ENCODE measurements around the gene SHISAL2A.

The SHISAL2A gene

GRCh38 chr1:52623812-52624211 lies 9.2 kb upstream of the SHISAL2A start:
- DNase-seq, result no peak

DNA sequence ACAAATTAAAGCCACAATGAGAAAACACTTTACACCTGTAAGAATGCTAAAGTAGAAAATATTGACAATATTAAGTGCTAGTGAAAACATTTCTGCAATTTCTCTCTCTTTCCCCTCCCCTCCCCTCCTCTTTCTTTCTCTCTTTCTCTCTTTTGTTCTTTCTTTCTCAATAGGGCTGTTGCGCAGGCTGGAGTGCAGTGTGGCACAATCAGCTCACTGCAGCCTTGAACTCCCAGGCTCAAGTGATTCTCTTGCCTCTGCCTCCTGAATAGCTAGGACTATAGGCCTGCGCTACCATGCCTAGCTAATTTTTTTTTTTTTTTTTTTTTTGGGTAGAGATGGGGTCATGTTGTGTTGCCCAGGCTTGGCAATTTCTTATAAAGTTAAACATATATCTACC lies 5.9 kb upstream of the SHISAL2A start:
- no peak for DNase-seq

DNA sequence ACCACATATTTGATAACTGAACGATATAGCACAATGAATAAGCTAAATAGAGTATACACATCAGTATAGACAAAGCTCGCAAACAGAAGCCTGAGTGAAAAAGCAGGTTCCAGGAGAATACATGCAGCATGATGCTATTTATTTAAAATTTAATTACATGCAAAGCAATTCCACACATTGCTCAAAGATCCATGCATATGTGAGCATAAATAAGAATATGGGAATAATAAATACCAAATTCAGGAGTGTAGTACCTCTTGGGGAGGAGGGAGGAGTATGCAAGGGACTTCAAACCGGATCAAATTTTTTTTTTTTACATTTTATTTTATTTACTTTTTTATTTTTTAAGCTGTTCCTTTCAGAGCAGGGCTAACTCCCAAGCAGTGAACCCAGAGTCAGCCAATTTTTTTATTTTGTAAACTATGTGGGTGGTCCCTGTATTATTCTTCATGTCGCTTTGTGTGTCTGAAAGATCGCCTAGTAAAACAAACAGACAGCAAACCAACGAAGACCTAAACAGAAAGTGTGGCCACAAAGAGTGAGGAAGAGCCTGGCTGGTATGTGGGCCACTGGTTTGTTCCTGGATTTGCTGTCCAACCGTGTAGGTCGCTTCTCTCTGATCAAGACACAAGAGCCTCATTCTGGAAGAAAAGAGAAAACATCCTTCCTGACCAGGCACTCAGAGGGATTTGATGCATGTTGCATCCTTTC lies 4.2 kb upstream of the SHISAL2A start:
- DNase-seq, result no peak

DNA sequence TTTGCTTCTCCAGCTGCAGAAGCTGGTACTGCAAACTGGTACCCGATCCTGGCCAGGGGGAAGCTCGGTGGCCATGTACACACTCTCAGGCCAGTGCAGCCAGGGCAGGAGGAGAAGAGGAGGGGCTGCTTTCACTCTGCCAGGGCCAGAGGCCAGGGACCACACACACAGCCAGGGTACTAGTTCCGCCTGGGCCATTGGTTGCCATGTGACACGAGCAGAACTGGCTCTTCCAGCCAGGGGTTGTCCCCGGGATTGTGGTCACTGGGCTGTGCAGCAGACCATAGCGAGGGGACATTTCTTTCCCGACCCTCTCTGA lies 3.7 kb upstream of the SHISAL2A start:
- DNase-seq, result no peak

DNA sequence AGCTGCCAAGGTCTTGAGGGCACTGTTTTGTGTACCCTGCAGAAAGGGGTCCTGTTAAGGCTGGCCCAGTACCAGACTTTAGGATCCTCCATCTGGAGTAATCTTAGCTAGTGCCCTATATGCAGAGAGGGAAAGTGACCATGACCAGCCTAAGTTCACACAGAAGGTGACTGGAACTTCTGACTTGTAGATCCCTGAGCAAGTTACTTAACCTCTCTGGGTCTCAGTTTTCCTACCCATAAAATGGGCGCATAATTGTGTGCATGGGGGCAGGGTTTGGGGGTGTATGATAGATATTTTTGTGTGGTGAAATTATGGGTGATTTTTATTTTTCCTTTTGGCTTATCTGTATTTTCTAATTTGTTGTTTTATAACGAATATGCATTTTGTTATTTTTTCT lies 3.3 kb upstream of the SHISAL2A start:
- DNase-seq, result no peak

- DNase-seq, result no peak
Observed at GRCh38 chr1:52631759-52632331, 1.1 kb upstream of the SHISAL2A start.

- peak; percentile 14 for DNase-seq
Observed at GRCh38 chr1:52633291-52633754, 355 bp downstream of the SHISAL2A start.

DNA sequence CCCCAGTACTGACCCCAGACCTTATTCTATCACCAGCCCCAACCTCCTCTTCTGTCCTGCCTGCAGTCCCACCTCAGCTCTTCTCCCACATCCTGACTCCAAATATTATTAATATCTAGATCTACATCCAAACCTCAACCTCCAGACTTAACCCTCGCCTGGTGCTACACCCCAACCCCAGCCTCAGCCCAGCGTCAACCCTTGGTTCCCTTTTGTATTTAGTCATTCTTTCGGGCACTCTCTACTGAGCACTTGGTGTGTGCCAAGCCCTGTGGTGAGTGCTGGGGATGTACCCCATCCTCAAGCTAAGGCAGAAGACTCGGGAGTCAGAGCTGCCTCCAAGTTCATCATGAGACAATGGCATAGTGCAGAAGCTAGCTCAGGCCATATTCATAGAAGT lies 1.1 kb downstream of the SHISAL2A start:
- no peak for DNase-seq

DNA sequence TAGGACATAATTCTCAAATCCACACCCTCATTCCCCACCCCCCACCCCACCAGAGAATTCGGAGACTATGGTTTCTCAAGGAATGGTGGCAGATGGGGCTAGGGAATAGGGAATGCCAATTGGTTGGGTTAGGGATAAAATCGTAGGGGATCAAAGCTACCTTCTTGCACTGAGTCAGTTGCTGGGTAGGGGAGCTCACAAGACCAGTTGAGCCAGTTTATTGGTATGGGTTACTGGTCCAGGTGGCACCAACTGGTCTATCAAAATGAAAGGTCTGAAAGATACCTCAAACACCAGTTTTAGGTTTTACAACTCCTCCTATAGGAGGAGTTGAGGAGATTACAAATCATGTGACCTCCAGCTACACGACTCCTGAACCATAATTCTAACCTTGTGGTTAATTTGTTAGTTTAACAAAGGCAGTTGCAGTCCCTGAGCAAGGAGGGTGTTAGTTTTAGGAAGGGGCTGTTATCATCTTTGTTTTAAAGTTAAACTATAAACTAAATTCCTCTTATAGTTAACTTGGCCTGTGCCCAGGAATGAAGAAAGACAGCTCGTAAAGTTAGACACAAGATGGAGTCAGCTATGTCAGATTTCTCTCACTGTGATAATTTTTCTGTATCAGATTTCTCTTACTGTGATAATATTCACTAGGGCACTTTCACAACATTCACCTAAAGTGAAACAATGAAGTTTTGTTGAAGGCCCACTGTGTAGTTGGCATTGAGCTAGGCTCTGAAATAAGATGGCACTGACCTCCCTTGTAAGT lies 2.5 kb downstream of the SHISAL2A start:
- no peak for DNase-seq

GRCh38 chr1:52636721-52637695 lies 4.0 kb downstream of the SHISAL2A start:
- DNase-seq, result peak; percentile 60

- DNase-seq, result no peak
Observed at GRCh38 chr1:52637946-52638345, 5.0 kb downstream of the SHISAL2A start.

DNA sequence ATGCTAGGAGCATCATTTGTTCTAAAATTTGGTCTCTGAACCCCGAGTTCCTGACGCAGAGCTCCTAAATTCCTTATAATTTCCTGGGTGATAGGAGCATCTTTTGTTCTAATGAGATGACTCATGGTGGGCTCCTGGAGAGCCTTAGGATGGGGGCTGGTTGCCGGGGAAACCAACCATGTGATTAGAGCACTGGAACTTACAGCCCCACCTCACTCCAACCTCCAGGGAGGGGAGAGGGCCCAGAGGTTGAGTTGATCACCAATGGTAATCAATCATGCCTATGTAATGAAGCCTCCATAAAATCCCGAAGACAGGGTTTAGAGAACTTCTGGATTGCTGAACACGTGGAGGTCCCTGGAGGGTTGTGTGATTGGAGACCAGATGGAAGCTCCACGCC lies 7.7 kb downstream of the SHISAL2A start:
- DNase-seq, result no peak

GRCh38 chr1:52641307-52641706 lies 8.3 kb downstream of the SHISAL2A start:
- DNase-seq, result no peak

GRCh38 chr1:52645261-52645660 lies 12.3 kb downstream of the SHISAL2A start:
- DNase-seq, result no peak

GRCh38 chr1:52651904-52652303 lies 18.9 kb downstream of the SHISAL2A start:
- no peak for DNase-seq

DNA sequence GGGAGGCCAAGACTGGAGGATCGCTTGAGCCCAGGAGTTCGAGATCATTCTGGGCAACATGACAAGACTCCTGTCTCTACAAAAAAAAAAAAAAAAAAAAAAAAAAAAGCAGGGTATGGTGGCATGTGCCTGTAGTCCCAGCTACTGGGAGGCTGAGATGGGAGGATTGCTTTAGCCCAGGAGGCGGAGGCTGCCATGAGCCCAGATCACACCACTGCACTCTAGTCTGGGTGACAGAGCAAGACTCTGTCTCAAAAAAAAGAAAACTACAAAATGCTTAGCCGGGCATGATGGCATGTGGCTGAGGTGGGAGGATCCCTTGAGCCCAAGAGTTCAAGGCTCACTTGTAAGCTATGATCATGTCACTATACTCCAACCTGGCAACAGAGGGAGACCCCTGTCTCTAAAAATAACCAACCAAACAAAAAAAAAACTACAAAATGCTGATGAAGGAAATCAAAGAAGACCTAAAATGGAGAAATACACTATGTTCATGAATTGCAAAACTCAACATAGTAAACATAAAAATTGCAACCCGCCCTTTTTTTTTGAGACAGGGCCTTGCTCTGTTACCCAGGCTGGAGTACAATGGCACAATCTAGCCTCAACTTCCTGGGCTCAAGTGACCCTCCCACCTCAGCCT lies 20.4 kb downstream of the SHISAL2A start:
- no peak for DNase-seq

- DNase-seq, result no peak
Observed at GRCh38 chr1:52654063-52654462, 21.1 kb downstream of the SHISAL2A start.

DNA sequence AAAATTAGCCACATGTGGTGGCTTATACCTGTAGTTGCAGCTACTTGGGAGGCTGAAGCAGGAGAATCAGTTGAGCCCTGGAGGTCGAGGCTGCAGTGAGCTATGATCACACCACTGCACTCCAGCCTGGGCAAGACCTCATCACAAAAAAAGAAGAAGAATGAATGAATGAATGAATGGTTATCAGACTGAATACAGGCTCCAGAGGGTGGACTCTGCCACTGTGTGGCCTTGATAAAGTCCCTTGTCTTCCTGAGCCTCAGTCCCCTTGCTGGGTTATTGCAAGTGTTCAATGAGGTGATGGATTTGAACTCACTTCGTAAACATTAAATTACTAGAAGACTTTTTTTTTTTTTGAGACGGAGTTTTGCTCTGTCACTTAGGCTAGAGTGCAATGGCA lies 24.7 kb downstream of the SHISAL2A start:
- DNase-seq, result no peak

DNA sequence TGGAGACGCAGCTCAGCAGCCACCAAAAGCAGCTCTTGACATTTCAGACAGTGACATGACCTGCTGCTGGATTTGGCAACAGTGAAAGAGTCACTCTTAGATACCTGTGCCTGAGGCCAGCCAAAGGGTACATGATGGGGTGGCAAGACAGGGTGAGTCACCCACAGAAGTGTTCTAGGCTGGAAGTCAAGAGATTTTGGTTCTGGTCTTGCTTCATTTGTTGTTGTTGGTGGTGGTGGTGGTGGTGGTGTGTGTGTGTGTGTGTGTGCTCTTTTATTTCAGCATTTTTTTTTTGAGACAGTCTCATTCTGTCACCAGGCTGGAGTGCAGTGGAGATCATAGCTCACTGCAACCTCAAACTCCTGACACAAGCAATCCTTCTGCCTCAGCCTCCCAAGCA lies 25.8 kb downstream of the SHISAL2A start:
- no peak for DNase-seq

DNA sequence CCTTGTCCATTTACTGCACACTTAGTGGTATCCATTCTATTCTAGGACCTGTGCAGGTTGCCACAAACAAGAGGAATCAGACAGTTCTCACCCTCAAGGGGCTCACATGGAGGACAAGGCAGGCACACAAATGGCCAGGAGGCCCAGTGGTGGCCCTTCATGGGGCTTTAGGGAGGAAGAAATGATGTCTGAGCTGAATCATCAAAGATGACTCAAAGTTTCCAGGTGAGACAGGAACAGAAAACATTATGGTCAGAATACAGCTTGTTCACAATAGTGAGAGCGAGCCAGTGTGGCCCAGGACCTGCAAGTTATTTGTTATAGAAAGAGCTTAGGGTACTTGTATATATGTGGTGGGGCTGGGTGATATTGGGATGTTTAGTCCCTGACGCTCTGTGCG lies 26.4 kb downstream of the SHISAL2A start:
- no peak for DNase-seq

- DNase-seq, result no peak
Observed at GRCh38 chr1:52659851-52660596, 27.1 kb downstream of the SHISAL2A start.

- DNase-seq, result no peak
Observed at GRCh38 chr1:52660807-52661206, 27.8 kb downstream of the SHISAL2A start.

Measured in activated T-cell treated with anti-CD3 and anti-CD28 coated beads for 4 hours (primary cell).